Pancreas (tissue), 10 donors: Measurements from ENCODE around the gene PNMA8B. TPM values are rescaled to one million over a fixed set of nuclear protein-coding genes. Genes with fewer than 3 reads are reported as not detected.
A peak's percentile ranks its signal among the peaks of the same experiment; 100 is the strongest.

Experiments
- ATAC-seq, 4 donors: fragments of 200-7000 bp; cut with Tn5 transposase; one replicate each; pipeline versions ENCODE4 v1.8.0 to v1.9.1; 2020; ENCODE audit warnings: mild to moderate bottlenecking in 4 of 4, moderate library complexity in 4 of 4
- DNase-seq, 6 donors: peaks; one replicate each; pipeline ENCODE4 v3.0.0-alpha.2; 2020
- FAIRE-seq: peaks from 2 replicates; lab custom pipeline; 2012; peaks lifted over from hg19 to GRCh38; lab: Jason Lieb, UNC
- H3K27ac ChIP-seq, 4 donors: fragments of 200-600 bp; sonication (generic); 1 replicate in 3 of 4; 2 replicates in 1 of 4; pipeline versions ENCODE4 v1.5.0 to v1.8.0; 2020
- H3K27me3 ChIP-seq, 4 donors: fragments of 200-600 bp; one replicate each; pipeline ENCODE4 v1.8.0; 2021
- H3K36me3 ChIP-seq, 3 donors: fragments of 200-600 bp; sonication (generic) in 1 of 3; one replicate each; pipeline versions ENCODE4 v1.5.0 to v1.8.0; 2020 to 2021
- H3K4me1 ChIP-seq, 3 donors: fragments of 200-600 bp; one replicate each; pipeline ENCODE4 v1.8.0; 2021
- H3K4me3 ChIP-seq, 4 donors: fragments of 200-600 bp; sonication (generic) in 2 of 4; one replicate each; pipeline versions ENCODE4 v1.5.0 to v1.8.0; 2020 to 2021
- H3K9me3 ChIP-seq, 4 donors: fragments of 200-600 bp; one replicate each; pipeline ENCODE4 v1.8.0; 2021
- CTCF ChIP-seq, 4 donors: fragments of 200-600 bp; sonication (generic) in 3 of 4; IDR thresholded peaks; one replicate each; pipeline versions ENCODE4 v1.5.0 to v1.8.0; 2021; ENCODE audit warnings: antibody characterized with exemption in 4 of 4
- WGBS, 2 donors: extraction: QIAGEN DNeasy Blood & Tissue Kit; methylation state at CpG; one replicate each; pipeline ENCODE4 v1.1.7; 2013; 5-methylcytosine and 5-hydroxymethylcytosine counted together
- intact Hi-C, 3 donors: fragments of 100-400 bp; cut with DNase I; formaldehyde crosslinking; loops; one replicate each; pipeline versions ENCODE4 v1.11.1 to v1.14.2; 2022
- polyA plus RNA-seq, 2 donors: library from polyadenylated mRNA; stranded (reverse); fragments of 200-250 nt; gene quantifications; one replicate each; pipeline ENCODE4 v1.2.3, GENCODE V29; 2013
- total RNA-seq, 6 donors: library from RNA; stranded (reverse); fragmentation: NEBNext Ultra II Directional in 4 of 6; extraction: Animal tissue kit (Norgen Biotek cat#: 25700) in 4 of 6; gene quantifications; one replicate each; pipeline versions ENCODE4 v1.2.1 to v1.2.4, GENCODE V29; 2021 to 2023
- donor health status: healthy with polysubstance abuse.
- donor health status: DM: no; HTN: no; CAD: no; lungs with moderate emphysema.
- donor health status: DM: no; HTN: no; CAD: no.
- donor health status: control.
- donor health status: control.
- donor health status: Bipolar disorder and iron deficiency.
- donor health status: DM: yes; HTN: yes; CAD: no.
- donor health status: DM: no; HTN: no; CAD: no.
- donor health status: DM: no; HTN: no; CAD: no.
- donor health status: DM: yes; HTN: yes; CAD: no.

Gene PNMA8B
- total RNA-seq (1 to 10 TPM in 2 of 6 donors, under 1 TPM in 4; 0.47 to 1.4 (median 0.68) TPM), polyA plus RNA-seq (1 to 10 TPM; 1.1 to 1.2 TPM)

- intact Hi-C loops: loop anchor here in 1 of 3 donors (10.0 kb wide), 1 partner anchor 211 kb away; no protein-coding TSS in a partner anchor
- no peaks in the 10 kb centered on the region for H3K36me3 ChIP-seq
- WGBS, 2 donors: 2 to 6% methylated on average over 29 of the region's 29 CpGs
- no peak within 1 kb of the TSS for H3K27ac ChIP-seq
- H3K4me3 ChIP-seq: peak within 1 kb of the TSS in 2 of 4 donors; percentile 30 to 42
- H3K27me3 ChIP-seq: no peaks in the 10 kb centered on the region
- no peak for TF ChIP-seq CTCF (IDR thresholded peaks at IDR 0.05)
- H3K9me3 ChIP-seq: no peaks in the 10 kb centered on the region
- no peak for FAIRE-seq
- peaks cover 0 to 6% (median 0%) of the 10 kb centered on the region in 3 donors for H3K4me1 ChIP-seq
- peak; percentile 83 to 90 (median 88) for ATAC-seq
- peak; percentile 66 to 91 (median 79) for DNase-seq
Measured at GRCh38 chr19:46495786-46496099, at the start of gene PNMA8B. Gene PNMA8B, minus strand, starts transcription at chr19:46495867. Its CDS starts 402 bp downstream, at chr19:46495465.

- 81 to 88% methylated on average over 5 of the region's 5 CpGs for WGBS, 2 donors
- H3K4me3 ChIP-seq: no peak overlapping the region
- no peak for ATAC-seq
- intact Hi-C loops: no loop called here
- FAIRE-seq: no peak
- no peak for DNase-seq
- H3K36me3 ChIP-seq: no peaks in the 10 kb centered on the region
- no peaks in the 10 kb centered on the region for H3K9me3 ChIP-seq
- H3K27me3 ChIP-seq: no peaks in the 10 kb centered on the region
- TF ChIP-seq CTCF (IDR thresholded peaks at IDR 0.05): no peak
- no peak overlapping the region for H3K27ac ChIP-seq
- H3K4me1 ChIP-seq: no peaks in the 10 kb centered on the region
Measured at GRCh38 chr19:46544651-46545050, 49.0 kb upstream of the PNMA8B start.

GRCh38 chr19:46542428-46543230, 47.0 kb upstream of the PNMA8B start:
- no peaks in the 10 kb centered on the region for H3K9me3 ChIP-seq
- DNase-seq (peak; percentile 75 to 95 (median 88)), FAIRE-seq (peak; percentile 82), ATAC-seq (peak; percentile 70 to 87 (median 81))
- intact Hi-C loops: no loop called here
- H3K4me3 ChIP-seq: no peak overlapping the region
- no peak overlapping the region for H3K27ac ChIP-seq
- 29 to 32% methylated on average over 15 of the region's 15 CpGs for WGBS, 2 donors
- no peaks in the 10 kb centered on the region for H3K27me3 ChIP-seq
- peak; percentile 83 to 94 (median 89) for TF ChIP-seq CTCF (IDR thresholded peaks at IDR 0.05)
- no peaks in the 10 kb centered on the region for H3K4me1 ChIP-seq
- no peaks in the 10 kb centered on the region for H3K36me3 ChIP-seq

GRCh38 chr19:46537136-46538097, 41.8 kb upstream of the PNMA8B start:
- no peak overlapping the region for H3K27ac ChIP-seq
- FAIRE-seq: no peak
- no peaks in the 10 kb centered on the region for H3K36me3 ChIP-seq
- TF ChIP-seq CTCF (IDR thresholded peaks at IDR 0.05): peak; percentile 81 to 93 (median 90)
- H3K27me3 ChIP-seq: no peaks in the 10 kb centered on the region
- intact Hi-C loops: no loop called here
- DNase-seq: peak in 5 of 6 donors; percentile 27 to 87 (median 68)
- peak; percentile 55 to 97 (median 89) for ATAC-seq
- H3K4me3 ChIP-seq: no peak overlapping the region
- no peaks in the 10 kb centered on the region for H3K4me1 ChIP-seq
- H3K9me3 ChIP-seq: no peaks in the 10 kb centered on the region
- 25 to 30% methylated on average over 19 of the region's 19 CpGs for WGBS, 2 donors
